ENCODE results near the gene TP53RK. TPM values are rescaled to one million over a fixed set of nuclear protein-coding genes. Genes with fewer than 3 reads are reported as not detected.

Gene TP53RK
- total and polyA plus RNA-seq, 2 of the 13 experiments (the other 11 are each of a cell fraction or from before 2014, with no cell fraction given), result 12.9 to 25.5 TPM

GRCh38 chr20:46713957-46714834 lies 25.0 kb upstream of the TP53RK start (continued):
- TF ChIP-seq NCOA1 (CRISPR knock-in tag; IDR thresholded peaks at IDR 0.05) (no peak), HNF1B (CRISPR knock-in tag; IDR thresholded peaks at IDR 0.05) (no peak), ZNF430 (CRISPR knock-in tag; IDR thresholded peaks at IDR 0.05) (no peak), ZNF275 (CRISPR knock-in tag; IDR thresholded peaks at IDR 0.05; ENCODE audit: borderline replicate concordance) (no peak), ARNTL (CRISPR knock-in tag; IDR thresholded peaks at IDR 0.05) (no peak), BCLAF1 (IDR thresholded peaks at IDR 0.05) (no peak), FIP1L1 (IDR thresholded peaks at IDR 0.05; ENCODE audit: borderline replicate concordance, insufficient read depth, low read depth, low read length) (no peak), ZNF574 (CRISPR knock-in tag; IDR thresholded peaks at IDR 0.05) (no peak), MAFK (conservative IDR thresholded peaks at IDR 0.05 in 1 of 2, IDR thresholded peaks at IDR 0.05 in 1 of 2; ENCODE audit: low read length in 2 of 2) (no peak), ZNF687 (CRISPR knock-in tag; IDR thresholded peaks at IDR 0.05) (peak; percentile 17; the same call in 1 of the 2 replicates), ZNF800 (CRISPR knock-in tag; IDR thresholded peaks at IDR 0.05) (no peak), ZNF547 (CRISPR knock-in tag; IDR thresholded peaks at IDR 0.05) (no peak)

Measured in HepG2 (cell line).